Measurements from ENCODE around the gene SNX5. TPM values are rescaled to one million over a fixed set of nuclear protein-coding genes. Genes with fewer than 3 reads are reported as not detected.
A peak's percentile ranks its signal among the peaks of the same experiment; 100 is the strongest.

SNX5 gene
- total and polyA plus RNA-seq, 2 of the 13 experiments (the other 11 are each of a cell fraction or from before 2014, with no cell fraction given) = 664 to 1,040 TPM

GRCh38 chr20:17934141-17934862 lies 34.3 kb downstream of the SNX5 start:
- H3K27me3 ChIP-seq (ENCODE audit: control insufficient read depth in 1 of 2, insufficient read depth in 2 of 2, low read length in 2 of 2) = peaks cover 8 to 34% of the 10 kb centered on the region in 2 experiments; a peak in 4 of 5 replicates
- POLR2A ChIA-PET = interaction anchor here (1.4 to 1.8 kb wide), 4 partner anchors 24 to 252 kb away, joined by 4 to 6 read pairs (median 5); partner anchors contain the start of gene RRBP1
- no peaks in the 10 kb centered on the region for H3K36me3 ChIP-seq (replicated peaks in 1 of 2; ENCODE audit: control insufficient read depth in 1 of 2, insufficient read depth in 2 of 2, low read length in 2 of 2)
- no peaks in the 10 kb centered on the region for H3K79me2 ChIP-seq (ENCODE audit: insufficient read depth, low read length)
- intact Hi-C loops (cut with micrococcal nuclease; ENCODE audit: unreplicated experiment) (no loop called here), in situ Hi-C loops (cut with HindIII; ENCODE audit: extremely low pct_ligation_motif_present, low pct_unique_long_range_greater_than_20kb) (loop anchor here (10.0 kb wide), 1 partner anchor 400 kb away; the partner anchor contains the start of gene BFSP1)
- H3K4me2 ChIP-seq (ENCODE audit: low read depth, low read length) = peak overlapping the region; percentile 13; the same call in 1 of the 2 replicates
- 59% methylated on average over 16 of the region's 16 CpGs for WGBS (ENCODE audit: low lambda C conversion rate)
- no peak for FAIRE-seq
- peaks cover 9% of the 10 kb centered on the region; the same call in 1 of the 2 replicates for H3K9me3 ChIP-seq (ENCODE audit: low read length)
- CTCF ChIA-PET (ENCODE audit: low intra/inter-chr PET ratio, low total read pairs) = no interaction called here
- H2AFZ ChIP-seq (ENCODE audit: low read length) = no peak overlapping the region
- H3K4me3 ChIP-seq (replicated peaks in 1 of 3; ENCODE audit: insufficient read depth in 1 of 3, low read depth in 2 of 3, low read length in 3 of 3) = no peak overlapping the region
- H3K27ac ChIP-seq (ENCODE audit: extremely low read length, insufficient read depth, low read length) = no peak overlapping the region
- no peak for DNase-seq (ENCODE audit: low spot score)
- ATAC-seq = no peak
- BruUV-seq (replicated peaks) = no TSS peak
- no peak overlapping the region for H3K9ac ChIP-seq (ENCODE audit: insufficient read depth, low read depth, low read length)
- H4K20me1 ChIP-seq (ENCODE audit: insufficient read depth, low read length) = no peaks in the 10 kb centered on the region
- peaks cover 47% of the 10 kb centered on the region for H3K4me1 ChIP-seq (ENCODE audit: insufficient read depth, low read length)
- TF ChIP-seq XRCC5 (optimal IDR thresholded peaks at IDR 0.05; ENCODE audit: low read length) (no peak), MAFK (conservative IDR thresholded peaks at IDR 0.05 in 1 of 2, IDR thresholded peaks at IDR 0.05 in 1 of 2; ENCODE audit: low read length in 2 of 2) (peak; percentile 58 to 70), SAFB2 (CRISPR knock-in tag; IDR thresholded peaks at IDR 0.05; ENCODE audit: borderline replicate concordance, low read depth) (no peak), ZNF225 (CRISPR knock-in tag; IDR thresholded peaks at IDR 0.05) (no peak), DPF2 (CRISPR knock-in tag; IDR thresholded peaks at IDR 0.05; ENCODE audit: borderline replicate concordance, low read depth) (no peak), REPIN1 (CRISPR knock-in tag; IDR thresholded peaks at IDR 0.05; ENCODE audit: borderline replicate concordance, low read depth) (no peak), PHF8 (CRISPR knock-in tag; IDR thresholded peaks at IDR 0.05) (no peak), ZNF652 (CRISPR knock-in tag; IDR thresholded peaks at IDR 0.05; ENCODE audit: borderline replicate concordance, low read depth) (no peak), THAP9 (CRISPR knock-in tag; IDR thresholded peaks at IDR 0.05; ENCODE audit: borderline replicate concordance) (no peak), PHF21A (CRISPR knock-in tag; IDR thresholded peaks at IDR 0.05) (0 out of 2 replicates have a peak, but pooled peaks have one; percentile 22), ZNF530 (CRISPR knock-in tag; IDR thresholded peaks at IDR 0.05; ENCODE audit: low read depth) (0 out of 2 replicates have a peak, but pooled peaks have one; percentile 23)
- TF ChIP-seq, protein P1, sequence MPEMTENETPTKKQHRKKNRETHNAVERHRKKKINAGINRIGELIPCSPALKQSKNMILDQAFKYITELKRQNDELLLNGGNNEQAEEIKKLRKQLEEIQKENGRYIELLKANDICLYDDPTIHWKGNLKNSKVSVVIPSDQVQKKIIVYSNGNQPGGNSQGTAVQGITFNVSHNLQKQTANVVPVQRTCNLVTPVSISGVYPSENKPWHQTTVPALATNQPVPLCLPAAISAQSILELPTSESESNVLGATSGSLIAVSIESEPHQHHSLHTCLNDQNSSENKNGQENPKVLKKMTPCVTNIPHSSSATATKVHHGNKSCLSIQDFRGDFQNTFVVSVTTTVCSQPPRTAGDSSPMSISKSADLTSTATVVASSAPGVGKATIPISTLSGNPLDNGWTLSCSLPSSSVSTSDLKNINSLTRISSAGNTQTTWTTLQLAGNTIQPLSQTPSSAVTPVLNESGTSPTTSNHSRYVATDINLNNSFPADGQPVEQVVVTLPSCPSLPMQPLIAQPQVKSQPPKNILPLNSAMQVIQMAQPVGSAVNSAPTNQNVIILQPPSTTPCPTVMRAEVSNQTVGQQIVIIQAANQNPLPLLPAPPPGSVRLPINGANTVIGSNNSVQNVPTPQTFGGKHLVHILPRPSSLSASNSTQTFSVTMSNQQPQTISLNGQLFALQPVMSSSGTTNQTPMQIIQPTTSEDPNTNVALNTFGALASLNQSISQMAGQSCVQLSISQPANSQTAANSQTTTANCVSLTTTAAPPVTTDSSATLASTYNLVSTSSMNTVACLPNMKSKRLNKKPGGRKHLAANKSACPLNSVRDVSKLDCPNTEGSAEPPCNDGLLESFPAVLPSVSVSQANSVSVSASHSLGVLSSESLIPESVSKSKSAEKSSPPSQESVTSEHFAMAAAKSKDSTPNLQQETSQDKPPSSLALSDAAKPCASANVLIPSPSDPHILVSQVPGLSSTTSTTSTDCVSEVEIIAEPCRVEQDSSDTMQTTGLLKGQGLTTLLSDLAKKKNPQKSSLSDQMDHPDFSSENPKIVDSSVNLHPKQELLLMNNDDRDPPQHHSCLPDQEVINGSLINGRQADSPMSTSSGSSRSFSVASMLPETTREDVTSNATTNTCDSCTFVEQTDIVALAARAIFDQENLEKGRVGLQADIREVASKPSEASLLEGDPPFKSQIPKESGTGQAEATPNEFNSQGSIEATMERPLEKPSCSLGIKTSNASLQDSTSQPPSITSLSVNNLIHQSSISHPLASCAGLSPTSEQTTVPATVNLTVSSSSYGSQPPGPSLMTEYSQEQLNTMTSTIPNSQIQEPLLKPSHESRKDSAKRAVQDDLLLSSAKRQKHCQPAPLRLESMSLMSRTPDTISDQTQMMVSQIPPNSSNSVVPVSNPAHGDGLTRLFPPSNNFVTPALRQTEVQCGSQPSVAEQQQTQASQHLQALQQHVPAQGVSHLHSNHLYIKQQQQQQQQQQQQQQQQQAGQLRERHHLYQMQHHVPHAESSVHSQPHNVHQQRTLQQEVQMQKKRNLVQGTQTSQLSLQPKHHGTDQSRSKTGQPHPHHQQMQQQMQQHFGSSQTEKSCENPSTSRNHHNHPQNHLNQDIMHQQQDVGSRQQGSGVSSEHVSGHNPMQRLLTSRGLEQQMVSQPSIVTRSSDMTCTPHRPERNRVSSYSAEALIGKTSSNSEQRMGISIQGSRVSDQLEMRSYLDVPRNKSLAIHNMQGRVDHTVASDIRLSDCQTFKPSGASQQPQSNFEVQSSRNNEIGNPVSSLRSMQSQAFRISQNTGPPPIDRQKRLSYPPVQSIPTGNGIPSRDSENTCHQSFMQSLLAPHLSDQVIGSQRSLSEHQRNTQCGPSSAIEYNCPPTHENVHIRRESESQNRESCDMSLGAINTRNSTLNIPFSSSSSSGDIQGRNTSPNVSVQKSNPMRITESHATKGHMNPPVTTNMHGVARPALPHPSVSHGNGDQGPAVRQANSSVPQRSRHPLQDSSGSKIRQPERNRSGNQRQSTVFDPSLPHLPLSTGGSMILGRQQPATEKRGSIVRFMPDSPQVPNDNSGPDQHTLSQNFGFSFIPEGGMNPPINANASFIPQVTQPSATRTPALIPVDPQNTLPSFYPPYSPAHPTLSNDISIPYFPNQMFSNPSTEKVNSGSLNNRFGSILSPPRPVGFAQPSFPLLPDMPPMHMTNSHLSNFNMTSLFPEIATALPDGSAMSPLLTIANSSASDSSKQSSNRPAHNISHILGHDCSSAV (CRISPR knock-in tag; IDR thresholded peaks at IDR 0.05; ENCODE audit: borderline replicate concordance) = no peak
